BJ (cell line): Measurements from ENCODE around the gene SYNJ1. TPM values are rescaled to one million over a fixed set of nuclear protein-coding genes. Genes with fewer than 3 reads are reported as not detected.

ENCODE experiments used
- CTCF ChIA-PET: fragments of 350-600 bp; formaldehyde crosslinking; extraction: SDS; loops from one replicate; lab custom pipeline; 2021; ENCODE audit warnings: antibody characterized with exemption, inconsistent platforms; lab: Yijun Ruan, JAX
- POLR2A ChIA-PET: fragments of 300-600 bp; sonication (Branson Sonifier 250); formaldehyde crosslinking; extraction: SDS; loops from one replicate; lab custom pipeline; 2021; ENCODE audit warnings: antibody characterized with exemption; lab: Charles Lee
- DNase-seq: peaks from one replicate; pipeline ENCODE4 v3.0.0-alpha.2; 2011; ENCODE audit warnings: low read depth
- H3K27me3 ChIP-seq: 2 replicates; pipeline ENCODE4 v1.6.0; 2011; ENCODE audit warnings: low read length; ENCODE audit not compliant: control insufficient read depth, insufficient read depth
- H3K36me3 ChIP-seq: 2 replicates; pipeline ENCODE4 v1.5.1; 2011; ENCODE audit warnings: low read length; ENCODE audit not compliant: control insufficient read depth, insufficient read depth
- H3K4me3 ChIP-seq: 2 replicates; pipeline ENCODE4 v1.5.1; 2011; ENCODE audit warnings: low read depth, mild to moderate bottlenecking, control low read depth, low read length
- CTCF ChIP-seq: IDR thresholded peaks from 2 replicates; pipeline ENCODE4 v1.5.1; 2011; ENCODE audit warnings: low read depth, mild to moderate bottlenecking, control low read depth, inconsistent platforms, low read length, moderate library complexity; ENCODE audit not compliant: insufficient read depth
- polyA plus RNA-seq: library from polyadenylated mRNA; depleted of rRNA; stranded (reverse); fragments of >200 nt; gene quantifications from 2 replicates; pipeline ENCODE4 v1.2.3, GENCODE V29; 2011

The SYNJ1 gene
- polyA plus RNA-seq, 1 experiment = 5.0 TPM

DNA sequence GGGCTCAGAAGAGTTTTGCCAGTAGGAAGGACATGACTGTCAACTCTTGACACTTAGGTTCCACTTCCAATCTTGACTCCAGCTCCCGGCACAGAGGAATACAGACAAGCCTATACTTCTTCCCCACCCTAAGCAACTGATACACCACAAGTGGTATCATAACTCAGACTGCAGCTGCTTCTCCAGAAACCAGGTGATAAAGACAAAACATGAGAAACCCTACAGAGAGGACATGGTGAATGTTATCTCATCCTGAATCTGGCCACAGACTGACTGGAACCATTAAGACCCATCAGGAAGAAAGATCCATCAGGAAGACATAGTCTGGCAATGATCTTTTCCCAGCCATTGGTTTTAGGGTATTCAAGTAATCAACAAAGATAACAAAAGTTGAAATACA is 30.0 kb upstream of the SYNJ1 start:
- ChIA-PET CTCF (interaction anchor here (0.6 to 1.4 kb wide), 6 partner anchors 9 to 691 kb away, joined by 3 to 4 read pairs (median 4); partner anchors contain the start of gene PAXBP1), POLR2A (no interaction called here)
- Histone ChIP-seq H3K27me3 (no peaks in the 10 kb centered on the region), H3K36me3 (peaks cover 11% of the 10 kb centered on the region), H3K4me3 (no peak overlapping the region)
- no peak for DNase-seq
- TF ChIP-seq CTCF = no peak

DNA sequence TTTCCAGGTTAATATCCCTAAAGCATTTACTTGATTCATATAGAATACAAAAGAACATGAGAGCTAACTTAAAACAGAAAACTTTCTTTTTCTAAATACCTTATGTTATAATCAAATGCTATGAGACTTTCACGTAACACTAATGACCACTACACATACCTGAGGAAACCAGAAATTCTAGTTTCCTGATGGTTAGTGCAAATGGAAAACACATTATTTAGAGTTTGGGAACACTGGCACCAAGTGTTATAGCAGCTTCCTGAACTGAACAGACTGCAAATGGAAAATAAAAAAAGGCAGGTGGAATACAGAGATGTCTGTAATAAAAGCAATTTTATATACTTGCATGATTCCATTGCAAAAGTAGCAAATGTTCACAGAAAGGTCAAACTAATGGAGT is 28.3 kb upstream of the SYNJ1 start:
- Histone ChIP-seq H3K4me3 (no peak overlapping the region), H3K36me3 (peaks cover 7% of the 10 kb centered on the region), H3K27me3 (no peaks in the 10 kb centered on the region)
- ChIA-PET POLR2A (no interaction called here), CTCF (interaction anchor here (0.6 to 2.7 kb wide), 3 partner anchors 15 to 382 kb away, joined by 3 to 12 read pairs (median 5); partner anchors contain the start of gene PAXBP1)
- DNase-seq = no peak
- no peak for TF ChIP-seq CTCF

GRCh38 chr21:32753818-32754585 is 26.2 kb upstream of the SYNJ1 start:
- H3K36me3 ChIP-seq = peaks cover 6% of the 10 kb centered on the region
- H3K4me3 ChIP-seq = no peak overlapping the region
- ChIA-PET CTCF (interaction anchor here (1.0 to 2.7 kb wide), 4 partner anchors 10 to 17 kb away, joined by 3 to 12 read pairs (median 3); partner anchors contain the start of gene PAXBP1), POLR2A (no interaction called here)
- no peak for TF ChIP-seq CTCF
- no peaks in the 10 kb centered on the region for H3K27me3 ChIP-seq
- no peak for DNase-seq

- TF ChIP-seq CTCF = no peak
- no peak overlapping the region for H3K4me3 ChIP-seq
- H3K36me3 ChIP-seq = peaks cover 7% of the 10 kb centered on the region
- no peaks in the 10 kb centered on the region for H3K27me3 ChIP-seq
- ChIA-PET POLR2A (no interaction called here), CTCF (interaction anchor here (1.4 kb wide), 1 partner anchor 21 kb away, joined by 4 read pairs; the partner anchor contains the start of gene PAXBP1)
- DNase-seq = no peak
Observed at GRCh38 chr21:32750405-32750804, 22.6 kb upstream of the SYNJ1 start.

DNA sequence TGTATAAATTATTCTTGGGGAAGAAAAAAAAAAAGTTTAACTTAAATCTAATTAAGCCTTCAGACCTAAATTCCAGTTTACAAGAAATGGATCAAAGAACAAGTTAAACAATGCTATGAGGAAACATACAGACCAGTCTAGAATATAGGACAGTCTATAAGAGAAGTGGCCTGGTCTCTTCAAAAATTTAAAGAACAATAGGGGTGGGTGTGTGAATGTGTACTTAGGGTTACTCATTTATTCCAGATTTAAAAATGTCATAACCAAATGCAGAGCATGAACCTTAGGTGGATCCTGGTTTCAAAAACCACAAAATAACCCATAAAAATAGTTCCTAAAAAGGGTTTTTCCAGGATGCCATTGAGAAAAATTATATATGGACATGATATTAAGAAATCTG is 21.8 kb upstream of the SYNJ1 start:
- TF ChIP-seq CTCF = no peak
- DNase-seq = no peak
- ChIA-PET CTCF (no interaction called here), POLR2A (no interaction called here)
- Histone ChIP-seq H3K36me3 (peaks cover 7% of the 10 kb centered on the region), H3K27me3 (no peaks in the 10 kb centered on the region), H3K4me3 (no peak overlapping the region)
